Urinary bladder (tissue), 4 donors: ENCODE results near the gene CEP72. TPM values are rescaled to one million over a fixed set of nuclear protein-coding genes. Genes with fewer than 3 reads are reported as not detected.

Experiments
- DNase-seq: peaks from one replicate; pipeline ENCODE4 v3.0.0-alpha.2; 2015; ENCODE audit errors: extremely low spot score
- H3K27ac ChIP-seq: one replicate; pipeline ENCODE4 v1.5.1; 2013; ENCODE audit warnings: low read depth, mild to moderate bottlenecking, moderate library complexity
- H3K36me3 ChIP-seq: one replicate; pipeline ENCODE4 v1.6.1; 2013; ENCODE audit warnings: mild to moderate bottlenecking, moderate library complexity; ENCODE audit not compliant: insufficient read depth
- H3K4me1 ChIP-seq: one replicate; pipeline ENCODE4 v1.6.1; 2013; ENCODE audit warnings: mild to moderate bottlenecking, moderate library complexity; ENCODE audit not compliant: insufficient read depth
- H3K4me3 ChIP-seq: one replicate; pipeline ENCODE4 v1.5.1; 2013; ENCODE audit warnings: low read depth, low read length
- WGBS: extraction: QIAGEN DNeasy Blood & Tissue Kit; methylation state at CpG from one replicate; pipeline ENCODE4 v1.1.7; 2013; 5-methylcytosine and 5-hydroxymethylcytosine counted together
- polyA plus RNA-seq: library from polyadenylated mRNA; stranded (reverse); fragments of 200-250 nt; gene quantifications from one replicate; pipeline ENCODE4 v1.2.3, GENCODE V29; 2013
- total RNA-seq: library from RNA; depleted of rRNA; stranded (reverse); fragments of >200 nt; gene quantifications from one replicate; pipeline ENCODE4 v1.2.3, GENCODE V29; 2014
- donor health status: healthy with polysubstance abuse.
- donor health status: healthy.

The CEP72 gene
- total and polyA plus RNA-seq, 2 donors, result 3.6 to 5.7 TPM

DNA sequence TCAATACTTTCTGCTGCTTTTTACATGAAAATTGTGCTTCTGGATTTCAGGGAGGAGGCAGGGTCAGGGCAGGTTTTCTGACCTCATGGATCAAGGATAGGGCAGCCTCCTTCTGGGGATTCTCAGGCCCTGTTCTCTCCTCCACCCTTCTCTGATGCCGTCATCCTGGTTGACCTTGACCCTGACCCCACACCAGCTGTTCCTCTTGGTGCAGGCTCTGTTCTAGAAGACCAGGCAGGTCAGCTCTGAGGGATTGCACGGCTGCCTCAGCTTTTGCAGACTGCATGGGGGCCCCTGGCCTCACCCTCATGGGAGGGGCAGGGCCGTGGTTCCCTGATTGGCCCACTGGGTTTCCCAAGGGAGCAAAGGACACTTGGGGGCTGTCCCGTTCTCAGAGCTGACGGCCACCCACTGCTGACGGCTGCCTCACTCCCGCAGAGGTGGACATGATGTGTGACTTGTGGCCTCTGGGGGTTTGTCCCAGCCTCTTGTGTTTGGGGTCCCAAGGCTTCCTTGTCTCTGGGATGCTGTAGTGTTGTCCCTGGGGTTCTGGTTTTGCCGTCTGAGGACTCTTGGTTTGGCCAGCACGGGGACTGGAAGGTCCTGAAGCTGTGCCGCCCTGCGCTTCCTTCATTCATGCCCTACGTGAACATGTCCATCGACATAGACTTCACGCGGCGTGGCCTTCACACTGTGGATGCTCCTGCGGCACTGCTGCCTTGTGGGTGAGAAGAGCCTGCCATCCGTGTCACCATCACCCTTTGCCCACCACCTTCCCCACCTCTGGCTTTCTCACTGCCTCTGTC lies 34.5 kb downstream of the CEP72 start:
- H3K36me3 ChIP-seq, result no peaks in the 10 kb centered on the region
- WGBS, result 94% methylated on average over 18 of the region's 18 CpGs
- DNase-seq, result no peak
- no peaks in the 10 kb centered on the region for H3K4me1 ChIP-seq
- no peak overlapping the region for H3K27ac ChIP-seq
- no peak overlapping the region for H3K4me3 ChIP-seq

DNA sequence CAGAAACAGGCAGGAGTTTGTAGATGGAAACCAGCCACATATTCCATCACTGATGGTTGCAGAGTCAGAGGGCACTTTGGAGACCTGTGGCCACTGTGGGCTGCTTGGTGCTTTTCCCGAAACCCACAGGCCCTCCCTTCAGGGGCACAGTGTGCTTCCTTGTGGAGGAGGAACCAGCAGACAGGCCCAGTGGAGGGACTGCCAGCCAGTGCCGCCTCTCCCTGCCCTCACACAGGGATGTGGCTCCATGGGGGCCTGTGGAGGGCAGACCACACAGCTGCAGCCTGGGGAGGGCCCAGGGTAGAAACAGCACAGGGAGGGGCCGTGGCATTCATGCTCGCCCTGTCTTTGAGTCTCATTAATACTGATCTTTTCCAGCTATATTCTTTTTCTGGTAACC lies 35.2 kb downstream of the CEP72 start:
- Histone ChIP-seq H3K36me3 (no peaks in the 10 kb centered on the region), H3K4me3 (no peak overlapping the region), H3K27ac (no peak overlapping the region), H3K4me1 (no peaks in the 10 kb centered on the region)
- WGBS, result 99% methylated on average over 4 of the region's 4 CpGs
- DNase-seq, result no peak

DNA sequence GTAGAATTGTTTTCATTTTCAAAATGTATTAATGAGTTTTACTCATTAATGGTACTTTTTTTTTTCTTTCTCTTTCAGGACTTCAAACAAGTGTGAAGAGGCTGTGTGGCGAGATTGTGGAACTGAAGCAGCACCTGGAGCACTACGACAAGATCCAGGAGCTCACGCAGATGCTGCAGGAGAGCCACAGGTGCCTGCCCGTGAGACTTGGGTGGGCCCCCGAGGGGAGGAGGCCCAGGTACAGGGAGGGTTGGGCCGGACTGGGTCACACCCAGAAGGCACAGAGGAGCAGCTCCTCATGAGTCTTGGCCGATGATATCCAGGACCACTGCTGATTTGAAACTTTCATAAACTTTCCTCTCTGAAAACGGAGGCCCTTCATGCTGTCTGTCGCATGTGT lies 35.6 kb downstream of the CEP72 start:
- Histone ChIP-seq H3K36me3 (no peaks in the 10 kb centered on the region), H3K4me3 (no peak overlapping the region), H3K27ac (no peak overlapping the region), H3K4me1 (no peaks in the 10 kb centered on the region)
- 97% methylated on average over 9 of the region's 9 CpGs for WGBS
- no peak for DNase-seq

DNA sequence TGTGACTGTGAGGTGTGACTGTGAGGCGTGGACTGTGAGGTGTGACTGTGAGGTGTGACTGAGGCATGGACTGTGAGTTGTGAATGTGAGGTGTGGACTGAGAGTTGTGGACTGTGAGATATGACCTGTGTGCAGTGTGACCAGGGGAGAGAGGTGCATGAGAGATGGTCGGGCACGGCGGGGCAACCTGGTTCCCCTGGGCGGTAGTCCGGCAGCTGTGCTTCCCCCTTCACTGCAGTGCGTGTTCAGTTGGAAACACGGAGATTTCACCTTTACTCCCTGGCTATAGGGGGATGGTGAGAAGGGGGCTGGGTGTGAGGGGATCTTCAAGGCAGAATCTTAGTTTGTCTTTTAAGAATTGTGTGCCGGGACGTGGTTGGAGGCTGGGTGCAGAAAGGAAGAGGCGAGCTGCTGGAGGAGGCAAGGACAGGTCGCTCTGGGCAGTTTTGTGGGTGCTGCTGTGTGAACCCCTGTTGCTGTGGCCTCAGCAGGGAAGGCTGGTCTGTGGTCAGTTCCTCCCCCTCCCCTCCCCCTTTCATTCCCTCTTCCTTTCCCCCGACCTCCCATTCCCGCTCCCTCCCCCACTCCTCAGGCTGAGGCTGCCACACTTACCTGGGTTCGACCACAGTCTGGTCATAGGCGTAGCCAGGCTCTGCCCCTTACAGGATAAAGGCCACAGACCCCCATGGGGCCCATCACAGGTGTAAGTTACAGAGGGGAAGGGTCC lies 39.3 kb downstream of the CEP72 start:
- Histone ChIP-seq H3K36me3 (peaks cover 1% of the 10 kb centered on the region), H3K4me1 (no peaks in the 10 kb centered on the region), H3K27ac (no peak overlapping the region), H3K4me3 (no peak overlapping the region)
- 94% methylated on average over 16 of the region's 16 CpGs for WGBS
- DNase-seq, result no peak

DNA sequence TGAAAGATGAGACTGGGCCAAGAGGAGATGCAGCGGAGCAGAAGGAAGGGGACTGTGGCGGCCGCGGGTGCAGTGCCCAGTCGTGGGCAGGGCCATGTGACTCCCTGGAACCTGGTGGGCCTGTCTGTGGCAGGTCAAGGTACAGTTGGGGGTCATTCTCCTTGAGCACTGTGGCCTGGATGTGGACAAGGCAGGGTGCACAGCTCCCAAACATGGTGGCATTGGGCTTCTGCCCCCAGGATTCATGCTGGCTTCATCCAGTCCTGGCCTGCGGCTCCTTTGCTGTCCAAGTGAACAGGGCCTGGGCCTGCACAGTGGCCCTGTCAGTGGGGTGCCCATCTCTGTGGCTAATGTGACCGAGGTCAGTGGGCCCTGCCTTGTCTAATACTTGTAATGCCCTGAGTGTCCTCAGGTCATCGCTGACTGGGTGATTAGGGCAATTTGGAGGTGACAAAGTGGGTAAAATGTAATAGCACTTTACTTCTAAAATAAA lies 39.9 kb downstream of the CEP72 start:
- peaks cover 1% of the 10 kb centered on the region for H3K36me3 ChIP-seq
- H3K4me3 ChIP-seq, result no peak overlapping the region
- no peak for DNase-seq
- H3K27ac ChIP-seq, result no peak overlapping the region
- WGBS, result 95% methylated on average over 8 of the region's 8 CpGs
- no peaks in the 10 kb centered on the region for H3K4me1 ChIP-seq

DNA sequence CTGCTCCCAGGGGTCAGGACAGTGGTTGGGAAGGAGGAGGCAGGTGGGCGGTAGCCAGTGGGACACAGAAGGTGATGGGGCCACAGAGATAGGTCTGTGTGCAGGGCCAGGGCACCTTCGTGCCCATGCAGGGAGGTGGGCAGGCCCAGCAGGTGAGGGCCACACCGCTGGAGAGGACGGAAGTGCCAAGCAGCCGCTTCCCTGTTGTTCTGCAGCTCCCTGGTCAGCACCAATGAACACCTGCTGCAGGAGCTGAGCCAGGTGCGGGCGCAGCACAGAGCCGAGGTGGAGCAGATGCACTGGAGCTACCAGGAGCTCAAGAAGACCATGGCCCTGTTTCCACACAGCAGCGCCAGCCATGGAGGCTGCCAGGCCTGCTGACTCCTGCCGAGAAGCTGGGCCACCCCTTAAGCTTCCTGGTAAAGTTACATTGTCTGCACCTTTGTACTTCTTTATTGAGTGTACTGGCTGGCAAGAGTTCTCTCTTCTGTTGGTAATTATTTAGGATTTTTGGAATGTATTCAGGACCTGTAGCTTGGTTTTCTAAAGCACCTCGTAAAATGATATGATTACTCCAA lies 40.7 kb downstream of the CEP72 start:
- Histone ChIP-seq H3K36me3 (peaks cover 1% of the 10 kb centered on the region), H3K27ac (no peak overlapping the region), H3K4me3 (no peak overlapping the region), H3K4me1 (no peaks in the 10 kb centered on the region)
- 81% methylated on average over 11 of the region's 11 CpGs for WGBS
- DNase-seq, result no peak

DNA sequence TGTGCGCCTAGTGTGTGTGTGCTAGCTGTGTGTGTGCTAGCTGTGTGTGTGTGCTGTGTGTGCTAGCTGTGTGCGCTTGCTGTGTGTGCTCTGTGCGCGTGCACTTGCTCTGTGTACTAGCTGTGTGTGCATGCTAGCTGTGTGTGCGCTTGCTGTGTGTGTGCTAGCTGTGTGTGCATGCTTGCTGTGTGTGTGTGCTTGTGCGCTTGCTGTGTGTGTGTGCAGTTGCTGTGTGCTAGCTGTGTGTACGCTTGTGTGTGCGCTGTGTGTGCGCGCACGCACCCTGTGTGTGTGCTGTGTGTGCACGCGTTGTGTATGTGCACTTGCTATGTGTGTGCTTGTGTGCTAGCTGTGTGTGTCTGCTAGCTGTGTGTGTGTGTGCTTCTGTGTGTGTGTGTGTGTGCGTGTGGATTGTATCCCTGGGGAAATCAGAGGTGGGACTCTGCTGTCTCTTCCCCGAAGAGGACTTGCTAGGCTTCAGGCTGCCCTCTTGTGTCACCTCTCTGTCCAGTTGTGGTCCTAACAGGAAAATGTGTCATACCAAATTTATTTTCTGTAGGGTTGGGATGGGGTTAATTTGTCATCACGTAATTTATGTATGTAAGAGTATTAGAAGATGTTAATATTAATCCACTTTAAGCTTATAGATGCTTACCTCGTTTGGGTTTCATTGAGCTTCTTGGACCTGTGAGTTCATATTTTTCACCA lies 42.1 kb downstream of the CEP72 start:
- Histone ChIP-seq H3K27ac (no peak overlapping the region), H3K36me3 (peaks cover 1% of the 10 kb centered on the region), H3K4me1 (no peaks in the 10 kb centered on the region), H3K4me3 (no peak overlapping the region)
- WGBS, result 93% methylated on average over 17 of the region's 17 CpGs
- no peak for DNase-seq

DNA sequence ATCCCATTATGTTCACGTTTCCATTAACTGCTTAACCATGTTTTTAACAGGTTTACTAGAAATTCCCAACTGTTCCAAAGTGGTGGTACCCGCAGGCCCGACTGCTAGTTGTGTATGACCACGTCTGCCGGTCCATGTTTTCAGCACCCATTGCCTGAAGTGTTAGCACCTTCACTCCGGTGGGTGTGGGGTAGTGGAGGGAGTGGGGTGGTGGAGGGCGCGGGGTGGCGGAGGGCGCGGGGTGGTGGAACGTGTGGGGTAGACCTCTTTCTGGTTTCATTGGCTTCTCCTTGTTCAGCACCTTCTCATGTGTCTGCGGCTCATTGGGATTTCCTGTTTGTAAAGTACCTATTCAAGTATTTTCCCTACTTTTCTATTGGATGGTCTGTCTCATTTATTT lies 43.3 kb downstream of the CEP72 start:
- no peak for DNase-seq
- Histone ChIP-seq H3K27ac (no peak overlapping the region), H3K36me3 (peaks cover 1% of the 10 kb centered on the region), H3K4me3 (no peak overlapping the region), H3K4me1 (no peaks in the 10 kb centered on the region)
- 93% methylated on average over 13 of the region's 13 CpGs for WGBS

DNA sequence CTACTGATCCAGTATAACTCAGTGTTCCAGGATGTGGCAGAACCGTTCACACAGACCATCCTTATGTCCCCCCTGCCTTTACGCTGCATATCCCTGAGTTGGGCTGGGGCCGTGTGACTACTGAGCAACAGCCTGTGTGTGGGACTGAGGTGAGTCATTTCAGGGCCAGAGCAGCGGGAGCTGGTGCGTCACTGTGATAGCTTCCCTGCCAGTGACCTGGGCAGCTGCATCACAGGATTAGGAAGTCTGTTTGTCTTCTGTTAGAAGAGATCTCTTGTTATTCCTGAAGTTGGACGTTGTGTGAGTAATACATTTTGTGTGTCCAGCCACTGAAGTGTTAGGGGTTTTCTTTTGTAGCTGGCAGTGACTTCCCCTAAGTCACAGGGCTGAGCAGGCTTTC lies 45.4 kb downstream of the CEP72 start:
- Histone ChIP-seq H3K36me3 (peaks cover 1% of the 10 kb centered on the region), H3K4me3 (no peak overlapping the region), H3K27ac (no peak overlapping the region), H3K4me1 (no peaks in the 10 kb centered on the region)
- no peak for DNase-seq
- 96% methylated on average over 6 of the region's 6 CpGs for WGBS

DNA sequence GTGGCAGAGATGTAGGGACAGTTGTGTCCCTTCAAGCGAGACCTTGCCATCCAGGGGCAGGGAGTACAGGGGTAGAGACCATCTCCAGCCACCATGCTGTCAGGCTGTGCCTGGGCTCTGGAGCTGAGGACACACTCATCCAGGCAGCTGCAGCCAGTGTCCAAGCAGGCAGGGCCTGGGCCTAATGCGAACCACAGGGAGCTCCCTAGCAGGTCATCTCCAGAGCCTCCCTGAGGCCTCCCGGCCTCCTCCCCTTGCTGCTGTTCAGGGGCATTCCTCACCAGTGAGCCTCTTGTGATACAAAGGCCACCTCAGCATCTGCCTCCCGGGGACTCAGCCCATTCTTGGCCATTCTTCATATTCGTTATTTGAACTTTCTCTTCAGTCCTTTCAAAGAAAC lies 46.0 kb downstream of the CEP72 start:
- Histone ChIP-seq H3K4me3 (no peak overlapping the region), H3K27ac (no peak overlapping the region), H3K36me3 (peaks cover 1% of the 10 kb centered on the region), H3K4me1 (no peaks in the 10 kb centered on the region)
- DNase-seq, result no peak
- 97% methylated on average over 5 of the region's 5 CpGs for WGBS

DNA sequence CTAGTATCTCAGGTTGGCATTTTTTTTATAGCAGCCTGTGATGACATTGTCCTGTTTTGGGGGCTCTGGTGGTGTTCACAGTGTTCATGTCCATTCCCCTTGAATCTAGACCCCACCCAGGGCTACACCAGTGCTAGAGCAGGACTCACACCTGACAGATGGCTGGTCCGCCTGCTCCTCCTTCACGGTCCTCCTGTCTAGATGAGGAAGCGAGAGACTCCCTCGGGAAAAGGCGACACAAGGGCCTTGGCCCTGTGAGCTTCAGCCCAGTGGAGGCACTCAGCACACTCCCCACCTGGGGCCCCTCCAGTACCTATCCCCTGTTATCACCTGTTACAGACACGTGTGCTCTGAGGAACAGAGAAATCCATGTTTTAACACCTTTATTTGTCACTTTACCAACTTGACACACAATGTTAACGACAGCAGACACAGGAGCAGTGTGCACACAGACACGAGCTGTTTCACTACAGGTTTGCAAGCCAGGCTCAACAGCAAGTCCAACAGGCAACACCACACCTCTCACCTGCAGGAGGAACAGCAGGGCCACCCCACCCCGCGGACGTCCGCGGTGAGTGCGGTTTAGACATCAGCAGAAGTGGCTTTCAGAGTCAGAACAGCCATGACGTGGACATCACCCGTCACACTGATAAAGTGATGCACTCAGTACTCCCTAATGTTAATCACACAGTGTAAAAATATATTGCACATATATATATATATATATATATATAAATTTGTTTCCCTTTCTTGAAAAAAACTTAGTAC lies 47.5 kb downstream of the CEP72 start:
- 97% methylated on average over 16 of the region's 16 CpGs for WGBS
- DNase-seq, result no peak

DNA sequence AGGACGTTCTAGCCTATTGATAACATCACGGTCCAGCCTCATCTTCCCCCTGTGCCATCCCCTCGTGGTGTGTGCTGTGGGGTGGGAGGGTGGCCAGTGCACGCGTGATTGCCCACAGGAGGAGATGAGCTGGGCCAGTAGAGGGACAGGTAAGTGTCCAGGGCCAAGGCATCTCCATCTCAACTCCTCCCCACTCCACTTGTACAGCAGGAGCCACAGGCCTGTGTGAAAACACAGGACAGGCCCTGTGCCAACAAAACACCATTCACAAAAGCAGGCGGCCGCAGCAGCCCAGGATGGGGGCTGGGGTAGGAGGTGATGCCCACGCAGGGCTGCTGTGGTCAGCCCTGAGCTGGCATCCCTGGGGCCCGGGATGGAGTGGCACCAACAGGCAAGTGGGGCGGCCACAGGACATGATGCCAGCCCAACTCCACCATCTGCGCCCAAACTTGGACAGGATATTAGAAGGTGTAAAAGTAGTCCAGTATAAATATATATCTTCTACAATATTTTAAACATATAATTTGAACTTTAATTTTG lies 48.4 kb downstream of the CEP72 start:
- H3K27ac ChIP-seq, result no peak overlapping the region
- H3K4me3 ChIP-seq, result no peak overlapping the region
- no peaks in the 10 kb centered on the region for H3K4me1 ChIP-seq
- no peak for DNase-seq
- 97% methylated on average over 11 of the region's 11 CpGs for WGBS
- H3K36me3 ChIP-seq, result peaks cover 1% of the 10 kb centered on the region

More for the DNA sequence above, 47.5 kb downstream of the CEP72 start:
- no peak overlapping the region for H3K4me3 ChIP-seq
- no peak overlapping the region for H3K27ac ChIP-seq
- H3K4me1 ChIP-seq, result no peaks in the 10 kb centered on the region
- peaks cover 1% of the 10 kb centered on the region for H3K36me3 ChIP-seq
